ENCODE results near the gene HPF1. TPM values are rescaled to one million over a fixed set of nuclear protein-coding genes. Genes with fewer than 3 reads are reported as not detected.
"Not testable (repeated sequence)": the region's sequence is repeated elsewhere in the genome, so short reads cannot be mapped to it uniquely, and the experiment has no call there.

The HPF1 gene
- polyA plus RNA-seq (2013, experiment 1 of 2) = 39.3 TPM
- 41.3 TPM for polyA plus RNA-seq (2013, experiment 2 of 2)

DNA sequence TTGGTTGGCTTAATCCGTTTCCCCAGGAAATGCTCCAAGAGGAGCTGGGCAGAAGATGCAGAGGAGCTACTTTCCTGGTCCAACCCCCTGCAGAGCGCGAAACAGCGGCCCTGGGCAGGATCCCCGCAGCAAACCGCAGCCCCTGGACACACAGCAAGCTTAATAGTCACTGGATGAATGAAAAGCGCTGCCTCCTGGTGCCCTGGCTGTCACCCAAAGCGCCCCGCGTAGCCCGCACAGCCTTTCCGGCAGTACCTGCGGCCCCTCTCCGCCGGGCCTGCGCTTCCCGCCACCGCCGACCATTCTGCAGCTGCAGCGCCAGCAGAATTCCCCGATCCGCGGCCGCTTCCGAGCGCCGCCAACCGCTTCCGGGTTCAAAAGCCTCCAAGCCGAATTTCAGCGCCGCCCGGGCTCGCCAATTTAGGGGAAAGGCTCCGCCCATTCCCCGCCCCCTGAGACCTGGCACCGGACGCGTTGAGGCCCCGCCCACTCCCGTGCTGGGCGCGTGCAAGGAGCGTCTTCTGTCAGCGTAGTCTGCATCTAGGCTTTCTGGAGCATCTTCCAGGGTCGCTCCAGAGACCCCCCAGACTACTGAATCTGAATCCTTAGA lies at the start of gene HPF1:
Gene HPF1, minus strand, starts transcription at position 370 of the 610 bp plus-strand sequence. Its CDS starts 67 bp downstream, at position 303.
- Histone ChIP-seq H4K8ac (ENCODE audit: low read length) (peak within 1 kb of the TSS; percentile 74), H3K18ac (ENCODE audit: low read depth in 1 of 2, low read length in 2 of 2) (peak within 1 kb of the TSS; percentile 16 to 88), H3K79me1 (replicated peaks; ENCODE audit: low read length, poor library complexity, severe bottlenecking) (peaks cover 10% of the 10 kb centered on the region), H3K4me1 (ENCODE audit: control insufficient read depth, insufficient read depth, low read depth, low read length) (no peaks in the 10 kb centered on the region), H3K4me2 (ENCODE audit: low read length, poor library complexity, severe bottlenecking) (peak within 1 kb of the TSS; percentile 70), H2BK5ac (ENCODE audit: low read depth, low read length, poor library complexity, severe bottlenecking) (no peak within 1 kb of the TSS), H3K27me3 (ENCODE audit: control insufficient read depth in 1 of 2, insufficient read depth in 1 of 2, low read length in 2 of 2) (no peaks in the 10 kb centered on the region), H3K23ac (ENCODE audit: low read length in 2 of 2) (peak within 1 kb of the TSS in 1 of 2 experiments; percentile 54), H3K36me3 (ENCODE audit: control insufficient read depth in 1 of 2, insufficient read depth in 2 of 2, low read depth in 1 of 2, low read length in 2 of 2) (peaks cover 3 to 7% of the 10 kb centered on the region in 2 experiments), H4K91ac (ENCODE audit: low read length) (peak within 1 kb of the TSS; percentile 19), H2BK120ac (ENCODE audit: low read depth, low read length) (no peak within 1 kb of the TSS), H3K14ac (ENCODE audit: low read length in 2 of 2) (no peak within 1 kb of the TSS), H2AFZ (ENCODE audit: low read depth, low read length) (no peak within 1 kb of the TSS), H2BK15ac (ENCODE audit: low read depth, poor library complexity, severe bottlenecking) (no peak within 1 kb of the TSS), H3K9ac (ENCODE audit: low read length) (peak within 1 kb of the TSS; percentile 91), H3K4me3 (ENCODE audit: insufficient read depth in 1 of 2, low read depth in 1 of 2, low read length in 2 of 2) (peak within 1 kb of the TSS; percentile 77 to 96), H3K4ac (ENCODE audit: low read depth in 1 of 2, low read length in 2 of 2) (peak within 1 kb of the TSS in 1 of 2 experiments; percentile 93), H3K9me3 (ENCODE audit: control insufficient read depth, low read length) (no peaks in the 10 kb centered on the region), H3K27ac (ENCODE audit: low read length, poor library complexity, severe bottlenecking) (peak within 1 kb of the TSS; percentile 16), H2AK5ac (ENCODE audit: low read length, severe bottlenecking) (no peak within 1 kb of the TSS), H2BK12ac (ENCODE audit: low read length in 2 of 2) (no peak within 1 kb of the TSS)
- under 1% methylated on average over 46 of the region's 46 CpGs for WGBS
- peak; percentile 84 for DNase-seq

DNA sequence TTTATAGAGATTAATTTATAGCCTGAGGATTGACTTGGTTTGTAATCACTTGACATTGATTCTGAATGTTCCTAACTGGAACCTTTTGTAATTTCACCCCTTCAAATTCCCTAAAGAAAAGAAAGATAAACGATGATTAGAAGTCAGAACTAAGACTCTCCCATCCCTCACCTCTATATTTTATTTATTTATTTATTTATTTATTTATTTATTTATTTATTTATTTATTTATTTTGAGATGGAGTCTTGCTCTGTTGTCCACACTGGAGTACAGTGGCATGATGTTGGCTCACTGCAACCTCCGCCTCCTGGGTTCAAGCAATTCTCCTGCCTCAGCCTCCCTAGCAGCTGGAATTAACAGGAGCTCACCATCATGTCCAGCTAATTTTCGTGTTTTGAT lies 49.0 kb upstream of the HPF1 start:
- not testable (repeated sequence) for H4K8ac ChIP-seq (ENCODE audit: low read length); H2AFZ ChIP-seq (ENCODE audit: low read depth, low read length); H3K9me3 ChIP-seq (ENCODE audit: control insufficient read depth, low read length); H3K27ac ChIP-seq (ENCODE audit: low read length, poor library complexity, severe bottlenecking); H2BK12ac ChIP-seq (ENCODE audit: low read length in 2 of 2); H2BK120ac ChIP-seq (ENCODE audit: low read depth, low read length); H3K18ac ChIP-seq (ENCODE audit: low read depth in 1 of 2, low read length in 2 of 2); H2AK5ac ChIP-seq (ENCODE audit: low read length, severe bottlenecking); H3K4me1 ChIP-seq (ENCODE audit: control insufficient read depth, insufficient read depth, low read depth, low read length); H2BK15ac ChIP-seq (ENCODE audit: low read depth, poor library complexity, severe bottlenecking); H3K14ac ChIP-seq (ENCODE audit: low read length in 2 of 2); H3K4me2 ChIP-seq (ENCODE audit: low read length, poor library complexity, severe bottlenecking); H3K9ac ChIP-seq (ENCODE audit: low read length); H3K4me3 ChIP-seq (ENCODE audit: insufficient read depth in 1 of 2, low read depth in 1 of 2, low read length in 2 of 2); H3K36me3 ChIP-seq (ENCODE audit: control insufficient read depth in 1 of 2, insufficient read depth in 2 of 2, low read depth in 1 of 2, low read length in 2 of 2); H3K27me3 ChIP-seq (ENCODE audit: control insufficient read depth in 1 of 2, insufficient read depth in 1 of 2, low read length in 2 of 2); H3K4ac ChIP-seq (ENCODE audit: low read depth in 1 of 2, low read length in 2 of 2); H4K91ac ChIP-seq (ENCODE audit: low read length); H3K23ac ChIP-seq (ENCODE audit: low read length in 2 of 2); H2BK5ac ChIP-seq (ENCODE audit: low read depth, low read length, poor library complexity, severe bottlenecking); H3K79me1 ChIP-seq (replicated peaks; ENCODE audit: low read length, poor library complexity, severe bottlenecking); DNase-seq
- 94% methylated on average over 2 of the region's 3 CpGs for WGBS

DNA sequence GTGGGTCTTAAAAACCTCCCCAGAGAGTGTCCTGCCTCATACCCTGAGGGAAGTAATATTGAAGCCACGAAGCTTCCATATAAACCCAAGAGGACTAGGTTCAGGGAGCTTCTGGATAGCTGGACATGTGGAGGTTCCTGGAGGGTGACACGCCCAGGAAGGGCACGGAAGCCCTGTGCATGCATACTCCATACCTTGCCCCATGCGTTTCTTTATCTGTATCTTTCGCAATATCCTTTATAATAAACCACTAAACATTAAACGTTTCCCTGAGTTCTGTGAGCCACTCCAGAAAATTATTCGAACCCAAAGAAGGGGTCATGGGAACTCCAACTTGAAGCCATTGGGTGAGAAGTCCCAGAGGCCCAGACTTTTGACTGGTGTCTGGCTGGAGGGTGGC lies 45.7 kb upstream of the HPF1 start:
- Histone ChIP-seq H4K91ac (ENCODE audit: low read length) (no peak overlapping the region), H3K27me3 (ENCODE audit: control insufficient read depth in 1 of 2, insufficient read depth in 1 of 2, low read length in 2 of 2) (peaks cover 3 to 4% of the 10 kb centered on the region in 2 experiments), H3K4me2 (ENCODE audit: low read length, poor library complexity, severe bottlenecking) (no peak overlapping the region), H3K4me3 (ENCODE audit: insufficient read depth in 1 of 2, low read depth in 1 of 2, low read length in 2 of 2) (no peak overlapping the region), H2AK5ac (ENCODE audit: low read length, severe bottlenecking) (no peak overlapping the region), H3K23ac (ENCODE audit: low read length in 2 of 2) (no peak overlapping the region), H3K14ac (ENCODE audit: low read length in 2 of 2) (no peak overlapping the region), H3K27ac (ENCODE audit: low read length, poor library complexity, severe bottlenecking) (no peak overlapping the region), H3K9me3 (ENCODE audit: control insufficient read depth, low read length) (no peaks in the 10 kb centered on the region), H3K79me1 (replicated peaks; ENCODE audit: low read length, poor library complexity, severe bottlenecking) (no peaks in the 10 kb centered on the region), H3K18ac (ENCODE audit: low read depth in 1 of 2, low read length in 2 of 2) (no peak overlapping the region), H4K8ac (ENCODE audit: low read length) (no peak overlapping the region), H3K4ac (ENCODE audit: low read depth in 1 of 2, low read length in 2 of 2) (no peak overlapping the region), H3K4me1 (ENCODE audit: control insufficient read depth, insufficient read depth, low read depth, low read length) (no peaks in the 10 kb centered on the region), H3K9ac (ENCODE audit: low read length) (no peak overlapping the region), H2BK5ac (ENCODE audit: low read depth, low read length, poor library complexity, severe bottlenecking) (no peak overlapping the region), H2BK15ac (ENCODE audit: low read depth, poor library complexity, severe bottlenecking) (no peak overlapping the region), H2AFZ (ENCODE audit: low read depth, low read length) (no peak overlapping the region), H3K36me3 (ENCODE audit: control insufficient read depth in 1 of 2, insufficient read depth in 2 of 2, low read depth in 1 of 2, low read length in 2 of 2) (no peaks in the 10 kb centered on the region), H2BK120ac (ENCODE audit: low read depth, low read length) (no peak overlapping the region), H2BK12ac (ENCODE audit: low read length in 2 of 2) (no peak overlapping the region)
- 79% methylated on average over 7 of the region's 7 CpGs for WGBS
- DNase-seq = no peak

- no peak overlapping the region for H3K9ac ChIP-seq (ENCODE audit: low read length)
- H2BK120ac ChIP-seq (ENCODE audit: low read depth, low read length) = no peak overlapping the region
- no peaks in the 10 kb centered on the region for H3K9me3 ChIP-seq (ENCODE audit: control insufficient read depth, low read length)
- no peak overlapping the region for H2AK5ac ChIP-seq (ENCODE audit: low read length, severe bottlenecking)
- H3K79me1 ChIP-seq (replicated peaks; ENCODE audit: low read length, poor library complexity, severe bottlenecking) = no peaks in the 10 kb centered on the region
- peaks cover 3 to 4% of the 10 kb centered on the region in 2 experiments for H3K27me3 ChIP-seq (ENCODE audit: control insufficient read depth in 1 of 2, insufficient read depth in 1 of 2, low read length in 2 of 2)
- H3K4me3 ChIP-seq (ENCODE audit: insufficient read depth in 1 of 2, low read depth in 1 of 2, low read length in 2 of 2) = no peak overlapping the region
- H3K4me2 ChIP-seq (ENCODE audit: low read length, poor library complexity, severe bottlenecking) = no peak overlapping the region
- H4K91ac ChIP-seq (ENCODE audit: low read length) = no peak overlapping the region
- H3K18ac ChIP-seq (ENCODE audit: low read depth in 1 of 2, low read length in 2 of 2) = no peak overlapping the region
- DNase-seq = no peak
- no peak overlapping the region for H4K8ac ChIP-seq (ENCODE audit: low read length)
- H2AFZ ChIP-seq (ENCODE audit: low read depth, low read length) = no peak overlapping the region
- H3K14ac ChIP-seq (ENCODE audit: low read length in 2 of 2) = no peak overlapping the region
- WGBS = 83% methylated on average over 1 of the region's 1 CpG
- no peak overlapping the region for H2BK12ac ChIP-seq (ENCODE audit: low read length in 2 of 2)
- no peak overlapping the region for H3K4ac ChIP-seq (ENCODE audit: low read depth in 1 of 2, low read length in 2 of 2)
- no peaks in the 10 kb centered on the region for H3K4me1 ChIP-seq (ENCODE audit: control insufficient read depth, insufficient read depth, low read depth, low read length)
- H3K36me3 ChIP-seq (ENCODE audit: control insufficient read depth in 1 of 2, insufficient read depth in 2 of 2, low read depth in 1 of 2, low read length in 2 of 2) = no peaks in the 10 kb centered on the region
- H3K27ac ChIP-seq (ENCODE audit: low read length, poor library complexity, severe bottlenecking) = no peak overlapping the region
- H2BK15ac ChIP-seq (ENCODE audit: low read depth, poor library complexity, severe bottlenecking) = no peak overlapping the region
- no peak overlapping the region for H2BK5ac ChIP-seq (ENCODE audit: low read depth, low read length, poor library complexity, severe bottlenecking)
- H3K23ac ChIP-seq (ENCODE audit: low read length in 2 of 2) = no peak overlapping the region
Observed at GRCh38 chr4:169802873-169803272, 45.1 kb upstream of the HPF1 start.

Data from mesenchymal stem cell (in vitro differentiated cells and primary cell).